ENCODE data around the gene FOCAD. TPM values are rescaled to one million over a fixed set of nuclear protein-coding genes. Genes with fewer than 3 reads are reported as not detected.

Gene FOCAD
- total and polyA plus RNA-seq, 2 donors (not counting 1 experiment from before 2014, with no cell fraction given), result 4.0 to 10.1 TPM

GRCh38 chr9:20985851-20986600, 302.0 kb downstream of the FOCAD start:
- ChIA-PET POLR2A (no interaction called here), CTCF (no interaction called here)
- no peaks in the 10 kb centered on the region for H3K9me3 ChIP-seq (ENCODE audit: control extremely low read depth in 1 of 3, control insufficient read depth in 2 of 3, insufficient read depth in 1 of 3, low read length in 2 of 3)
- H3K79me2 ChIP-seq (ENCODE audit: control insufficient read depth, insufficient read depth, low read length), result no peaks in the 10 kb centered on the region
- H3K36me3 ChIP-seq (replicated peaks in 1 of 2; ENCODE audit: control extremely low read depth in 1 of 2, control insufficient read depth in 1 of 2, extremely low read depth in 1 of 2, insufficient read depth in 2 of 2, low read length in 1 of 2), result no peaks in the 10 kb centered on the region
- H3K9me3 Mint-ChIP-seq (ENCODE audit: insufficient read depth), result no peaks in the 10 kb centered on the region
- WGBS (ENCODE audit: insufficient coverage), result 93% methylated on average over 6 of the region's 6 CpGs
- H3K9ac ChIP-seq (ENCODE audit: low read length), result no peak overlapping the region
- H3K4me3 Mint-ChIP-seq, result no peak overlapping the region
- H3K4me2 ChIP-seq (replicated peaks; ENCODE audit: low read depth, low read length, poor library complexity, severe bottlenecking), result no peak overlapping the region
- no peaks in the 10 kb centered on the region for H4K20me1 ChIP-seq (ENCODE audit: control insufficient read depth, insufficient read depth, low read length, poor library complexity, severe bottlenecking)
- H2AFZ ChIP-seq (ENCODE audit: insufficient read depth, low read depth, low read length, poor library complexity, severe bottlenecking), result no peak overlapping the region
- no peak overlapping the region for H3K27ac ChIP-seq (ENCODE audit: low read length in 2 of 2)
- no peak for DNase-seq
- intact Hi-C loops (cut with micrococcal nuclease), result no loop called here
- H3K27ac Mint-ChIP-seq, result no peak overlapping the region
- H3K4me1 ChIP-seq (ENCODE audit: control insufficient read depth in 2 of 2, insufficient read depth in 2 of 2, low read length in 2 of 2), result peaks cover 9% of the 10 kb centered on the region in 2 donors
- no peaks in the 10 kb centered on the region for H3K27me3 ChIP-seq (replicated peaks in 1 of 4; ENCODE audit: control extremely low read depth in 1 of 4, control insufficient read depth in 3 of 4, insufficient read depth in 4 of 4, low read length in 3 of 4)
- no peaks in the 10 kb centered on the region for H3K27me3 Mint-ChIP-seq
- TF ChIP-seq EZH2 (IDR thresholded peaks at IDR 0.05; ENCODE audit: borderline replicate concordance, insufficient read depth, low read depth, low read length, poor library complexity, severe bottlenecking), result no peak
- TF ChIP-seq CTCF (IDR thresholded peaks at IDR 0.05), result no peak
- no peak overlapping the region for H3K4me3 ChIP-seq (ENCODE audit: control extremely low read depth in 1 of 5, extremely low read depth in 1 of 5, insufficient read depth in 1 of 5, low read depth in 2 of 5, low read length in 4 of 5)
- H3K4me1 Mint-ChIP-seq, result peaks cover 8% of the 10 kb centered on the region
- ATAC-seq (ENCODE audit: low read depth), result no peak

- Histone ChIP-seq H2AFZ (ENCODE audit: insufficient read depth, low read depth, low read length, poor library complexity, severe bottlenecking) (no peak overlapping the region), H3K79me2 (ENCODE audit: control insufficient read depth, insufficient read depth, low read length) (no peaks in the 10 kb centered on the region), H3K4me2 (replicated peaks; ENCODE audit: low read depth, low read length, poor library complexity, severe bottlenecking) (no peak overlapping the region), H3K27ac (ENCODE audit: low read length in 2 of 2) (no peak overlapping the region), H3K9ac (ENCODE audit: low read length) (no peak overlapping the region), H3K9me3 (ENCODE audit: control extremely low read depth in 1 of 3, control insufficient read depth in 2 of 3, insufficient read depth in 1 of 3, low read length in 2 of 3) (no peaks in the 10 kb centered on the region), H3K27me3 (replicated peaks in 1 of 4; ENCODE audit: control extremely low read depth in 1 of 4, control insufficient read depth in 3 of 4, insufficient read depth in 4 of 4, low read length in 3 of 4) (no peaks in the 10 kb centered on the region), H3K4me1 (ENCODE audit: control insufficient read depth in 2 of 2, insufficient read depth in 2 of 2, low read length in 2 of 2) (no peaks in the 10 kb centered on the region), H3K36me3 (replicated peaks in 1 of 2; ENCODE audit: control extremely low read depth in 1 of 2, control insufficient read depth in 1 of 2, extremely low read depth in 1 of 2, insufficient read depth in 2 of 2, low read length in 1 of 2) (no peaks in the 10 kb centered on the region), H4K20me1 (ENCODE audit: control insufficient read depth, insufficient read depth, low read length, poor library complexity, severe bottlenecking) (no peaks in the 10 kb centered on the region), H3K4me3 (ENCODE audit: control extremely low read depth in 1 of 5, extremely low read depth in 1 of 5, insufficient read depth in 1 of 5, low read depth in 2 of 5, low read length in 4 of 5) (no peak overlapping the region)
- ATAC-seq (ENCODE audit: low read depth), result no peak
- H3K27me3 Mint-ChIP-seq, result no peaks in the 10 kb centered on the region
- CTCF ChIA-PET, result no interaction called here
- TF ChIP-seq EZH2 (IDR thresholded peaks at IDR 0.05; ENCODE audit: borderline replicate concordance, insufficient read depth, low read depth, low read length, poor library complexity, severe bottlenecking) (no peak), CTCF (IDR thresholded peaks at IDR 0.05) (no peak)
- intact Hi-C loops (cut with micrococcal nuclease), result no loop called here
- H3K4me3 Mint-ChIP-seq, result no peak overlapping the region
- no CpG with 5 or more reads among the region's 1 CpG for WGBS (ENCODE audit: insufficient coverage)
- no peaks in the 10 kb centered on the region for H3K9me3 Mint-ChIP-seq (ENCODE audit: insufficient read depth)
- H3K4me1 Mint-ChIP-seq, result no peaks in the 10 kb centered on the region
- DNase-seq, result no peak
- POLR2A ChIA-PET, result no interaction called here
- H3K27ac Mint-ChIP-seq, result no peak overlapping the region
Measured at GRCh38 chr9:20987521-20987920, 303.5 kb downstream of the FOCAD start.
